Fibroblast of lung (primary cell): Measurements from ENCODE around the gene WDR81. TPM values are rescaled to one million over a fixed set of nuclear protein-coding genes. Genes with fewer than 3 reads are reported as not detected.
"Not testable (repeated sequence)": the region's sequence is repeated elsewhere in the genome, so short reads cannot be mapped to it uniquely, and the experiment has no call there.

ENCODE experiments used
- DNase-seq, 2 donors: peaks; one replicate each; pipeline versions ENCODE4 v3.0.0 to v3.0.0-alpha.2; 2010; ENCODE audit warnings: low read depth in 2 of 2
- H2AFZ ChIP-seq: 2 replicates; pipeline ENCODE4 v1.5.1; 2012; ENCODE audit warnings: low read length, control low read depth, inconsistent platforms
- H3K27ac ChIP-seq: 2 replicates; pipeline ENCODE4 v1.5.1; 2011; ENCODE audit warnings: low read length, control low read depth; ENCODE audit not compliant: insufficient read depth
- H3K27me3 ChIP-seq: 2 replicates; pipeline ENCODE4 v1.5.1; 2011; ENCODE audit warnings: mild to moderate bottlenecking, low read length; ENCODE audit not compliant: control insufficient read depth, insufficient read depth
- H3K36me3 ChIP-seq: 2 replicates; pipeline ENCODE4 v1.5.1; 2011; ENCODE audit warnings: low read length; ENCODE audit not compliant: control insufficient read depth, insufficient read depth
- H3K4me1 ChIP-seq: 2 replicates; pipeline ENCODE4 v1.5.1; 2011; ENCODE audit warnings: low read length; ENCODE audit not compliant: control insufficient read depth, insufficient read depth; ENCODE audit errors: extremely low read depth
- H3K4me2 ChIP-seq: 2 replicates; pipeline ENCODE4 v1.5.1; 2011; ENCODE audit warnings: low read length, control low read depth; ENCODE audit not compliant: insufficient read depth; ENCODE audit errors: extremely low read depth
- H3K4me3 ChIP-seq, 4 experiments: fragments of 200-600 bp in 1 of 4; sonication (generic) in 1 of 4; replicated peaks in 1 of 4; 2 replicates each; pipeline ENCODE4 v1.5.1; 2011 to 2016; ENCODE audit warnings: low read length in 4 of 4, low read depth in 3 of 4, mild to moderate bottlenecking in 3 of 4, control low read depth in 2 of 4, inconsistent platforms in 1 of 4, mixed read lengths in 1 of 4; ENCODE audit not compliant: insufficient read depth in 1 of 4; ENCODE audit errors: control extremely low read depth in 1 of 4
- H3K79me2 ChIP-seq: 2 replicates; pipeline ENCODE4 v1.5.1; 2012; ENCODE audit warnings: mild to moderate bottlenecking, low read length, inconsistent platforms; ENCODE audit not compliant: control insufficient read depth, insufficient read depth
- H3K9ac ChIP-seq: 2 replicates; pipeline ENCODE4 v1.5.1; 2011; ENCODE audit warnings: mild to moderate bottlenecking, low read length, control low read depth; ENCODE audit not compliant: insufficient read depth
- H3K9me3 ChIP-seq: 2 replicates; pipeline ENCODE4 v1.5.1; 2012; ENCODE audit warnings: low read depth, low read length; ENCODE audit not compliant: control insufficient read depth, insufficient read depth
- H4K20me1 ChIP-seq: 2 replicates; pipeline ENCODE4 v1.5.1; 2011; ENCODE audit warnings: low read length; ENCODE audit not compliant: control insufficient read depth, insufficient read depth; ENCODE audit errors: extremely low read depth
- EZH2 ChIP-seq: IDR thresholded peaks from 2 replicates; pipeline ENCODE4 v1.5.1; 2012; ENCODE audit warnings: low read length, control low read depth, mild to moderate bottlenecking; ENCODE audit errors: missing control alignments
- polyA plus RNA-seq, 2 donors: library from polyadenylated mRNA; depleted of rRNA in 1 of 2; stranded (reverse) in 1 of 2; unstranded in 1 of 2; fragments of >200 nt; gene quantifications; 2 replicates each; pipeline ENCODE4 v1.2.1, GENCODE V29; 2011 to 2012; ENCODE audit warnings: missing spikeins in 1 of 2
- total RNA-seq: library from RNA; depleted of rRNA; stranded (reverse); fragments of >200 nt; gene quantifications from 2 replicates; pipeline ENCODE4 v1.2.1, GENCODE V29; 2014
- TF ChIP-seq, protein P1 (sequence below), 2 donors: IDR thresholded peaks in 1 of 2; conservative IDR thresholded peaks in 1 of 2; 1 replicate in 1 of 2; 2 replicates in 1 of 2; pipeline ENCODE4 v1.5.1; 2011 to 2012; ENCODE audit warnings: low read length in 2 of 2, control low read depth in 1 of 2, inconsistent platforms in 1 of 2, low read depth in 1 of 2, mild to moderate bottlenecking in 1 of 2

Gene WDR81
- total and polyA plus RNA-seq, 2 donors (not counting 1 experiment from before 2014, with no cell fraction given), result 5.4 to 31.5 TPM

DNA sequence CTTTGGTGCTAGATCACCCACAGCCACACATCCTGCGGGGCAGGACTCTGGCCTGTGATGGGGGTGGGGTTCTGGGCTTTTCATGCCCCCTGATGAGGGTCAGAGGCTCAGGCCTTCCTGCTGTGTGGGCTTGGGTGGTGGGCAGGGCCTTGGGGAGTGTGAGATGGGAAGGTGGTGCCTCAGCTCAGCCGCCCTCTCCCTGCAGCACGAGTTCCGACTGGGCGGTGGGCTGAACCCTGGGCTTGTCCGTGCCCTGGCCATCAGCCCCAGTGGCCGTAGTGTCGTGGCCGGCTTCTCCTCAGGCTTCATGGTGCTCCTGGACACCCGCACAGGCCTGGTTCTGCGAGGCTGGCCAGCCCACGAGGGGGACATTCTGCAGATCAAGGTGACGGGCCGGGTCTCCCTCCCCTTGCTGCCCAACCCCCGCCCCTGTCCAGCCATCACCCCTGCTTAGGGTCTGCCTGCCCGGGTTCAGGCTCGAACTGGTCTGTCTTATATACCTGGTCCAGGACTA is 11.4 kb downstream of the WDR81 start:
- peaks cover 4% of the 10 kb centered on the region for H3K4me1 ChIP-seq
- no peak overlapping the region for H2AFZ ChIP-seq
- no peak overlapping the region for H3K4me3 ChIP-seq
- H3K36me3 ChIP-seq, result peaks cover 16% of the 10 kb centered on the region
- H3K27ac ChIP-seq, result no peak overlapping the region
- no peak for TF ChIP-seq EZH2
- TF ChIP-seq, protein P1, sequence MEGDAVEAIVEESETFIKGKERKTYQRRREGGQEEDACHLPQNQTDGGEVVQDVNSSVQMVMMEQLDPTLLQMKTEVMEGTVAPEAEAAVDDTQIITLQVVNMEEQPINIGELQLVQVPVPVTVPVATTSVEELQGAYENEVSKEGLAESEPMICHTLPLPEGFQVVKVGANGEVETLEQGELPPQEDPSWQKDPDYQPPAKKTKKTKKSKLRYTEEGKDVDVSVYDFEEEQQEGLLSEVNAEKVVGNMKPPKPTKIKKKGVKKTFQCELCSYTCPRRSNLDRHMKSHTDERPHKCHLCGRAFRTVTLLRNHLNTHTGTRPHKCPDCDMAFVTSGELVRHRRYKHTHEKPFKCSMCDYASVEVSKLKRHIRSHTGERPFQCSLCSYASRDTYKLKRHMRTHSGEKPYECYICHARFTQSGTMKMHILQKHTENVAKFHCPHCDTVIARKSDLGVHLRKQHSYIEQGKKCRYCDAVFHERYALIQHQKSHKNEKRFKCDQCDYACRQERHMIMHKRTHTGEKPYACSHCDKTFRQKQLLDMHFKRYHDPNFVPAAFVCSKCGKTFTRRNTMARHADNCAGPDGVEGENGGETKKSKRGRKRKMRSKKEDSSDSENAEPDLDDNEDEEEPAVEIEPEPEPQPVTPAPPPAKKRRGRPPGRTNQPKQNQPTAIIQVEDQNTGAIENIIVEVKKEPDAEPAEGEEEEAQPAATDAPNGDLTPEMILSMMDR (conservative IDR thresholded peaks at IDR 0.05 in 1 of 2, IDR thresholded peaks at IDR 0.05 in 1 of 2; ENCODE audit: low read depth in 1 of 2, low read length in 2 of 2), result no peak
- no peak for DNase-seq
- H3K9me3 ChIP-seq, result no peaks in the 10 kb centered on the region
- H3K27me3 ChIP-seq, result no peaks in the 10 kb centered on the region
- no peak overlapping the region for H3K4me2 ChIP-seq
- H4K20me1 ChIP-seq, result no peaks in the 10 kb centered on the region
- H3K9ac ChIP-seq, result no peak overlapping the region
- no peaks in the 10 kb centered on the region for H3K79me2 ChIP-seq

DNA sequence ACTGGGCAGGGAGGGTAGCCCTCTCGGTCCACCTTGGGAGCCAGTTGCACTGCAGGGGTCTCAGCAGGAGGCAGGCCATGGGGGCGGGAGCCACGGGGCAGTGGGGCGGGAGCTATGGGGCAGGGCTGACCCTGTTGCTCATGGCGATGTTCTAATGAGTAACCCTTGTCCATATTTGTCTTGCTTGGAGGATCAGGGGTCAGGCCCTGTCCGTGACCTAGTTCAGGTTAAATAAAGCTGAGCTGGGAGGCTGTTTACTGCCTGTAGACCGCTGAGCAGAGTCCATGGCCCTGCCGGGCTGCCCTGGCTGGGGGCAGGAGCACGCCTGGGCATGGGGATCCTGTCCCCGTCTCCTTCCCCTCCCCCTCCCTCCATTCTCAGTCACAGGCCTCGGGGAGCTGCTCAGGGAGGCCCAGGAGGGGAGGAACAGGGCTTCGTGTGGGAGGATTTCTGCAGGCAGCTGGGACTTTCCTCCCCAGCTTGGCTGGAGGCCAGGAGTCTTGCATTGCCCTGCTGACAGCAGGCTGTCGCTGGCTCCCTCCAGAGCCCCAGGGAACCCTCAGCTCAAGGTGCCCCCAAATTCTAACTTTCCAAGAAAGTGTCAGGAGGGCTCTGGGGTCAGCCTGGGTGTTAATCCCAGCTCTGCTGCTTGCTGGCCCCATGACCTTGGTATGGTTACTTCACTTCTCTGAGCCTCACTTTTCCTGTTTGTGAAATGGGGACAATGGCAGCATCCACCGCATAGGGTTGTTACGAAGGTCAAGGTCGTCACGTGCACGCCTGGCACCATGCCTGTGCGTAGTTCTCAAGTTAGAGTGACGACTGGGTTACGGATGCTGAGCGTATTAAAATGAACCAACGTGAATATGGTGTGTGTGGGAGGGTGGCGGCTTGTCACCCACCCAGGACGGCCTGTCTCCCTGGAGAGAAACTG is 12.1 kb downstream of the WDR81 start:
- DNase-seq, result peak; percentile 59 to 82
- Histone ChIP-seq H2AFZ (no peak overlapping the region), H3K27ac (no peak overlapping the region), H3K4me1 (no peaks in the 10 kb centered on the region), H3K9me3 (no peaks in the 10 kb centered on the region), H3K27me3 (no peaks in the 10 kb centered on the region), H4K20me1 (no peaks in the 10 kb centered on the region), H3K9ac (no peak overlapping the region), H3K4me2 (no peak overlapping the region), H3K36me3 (peaks cover 16% of the 10 kb centered on the region), H3K4me3 (no peak overlapping the region), H3K79me2 (no peaks in the 10 kb centered on the region)
- no peak for TF ChIP-seq EZH2
- TF ChIP-seq, protein P1 (conservative IDR thresholded peaks at IDR 0.05 in 1 of 2, IDR thresholded peaks at IDR 0.05 in 1 of 2; ENCODE audit: low read depth in 1 of 2, low read length in 2 of 2), result no peak

DNA sequence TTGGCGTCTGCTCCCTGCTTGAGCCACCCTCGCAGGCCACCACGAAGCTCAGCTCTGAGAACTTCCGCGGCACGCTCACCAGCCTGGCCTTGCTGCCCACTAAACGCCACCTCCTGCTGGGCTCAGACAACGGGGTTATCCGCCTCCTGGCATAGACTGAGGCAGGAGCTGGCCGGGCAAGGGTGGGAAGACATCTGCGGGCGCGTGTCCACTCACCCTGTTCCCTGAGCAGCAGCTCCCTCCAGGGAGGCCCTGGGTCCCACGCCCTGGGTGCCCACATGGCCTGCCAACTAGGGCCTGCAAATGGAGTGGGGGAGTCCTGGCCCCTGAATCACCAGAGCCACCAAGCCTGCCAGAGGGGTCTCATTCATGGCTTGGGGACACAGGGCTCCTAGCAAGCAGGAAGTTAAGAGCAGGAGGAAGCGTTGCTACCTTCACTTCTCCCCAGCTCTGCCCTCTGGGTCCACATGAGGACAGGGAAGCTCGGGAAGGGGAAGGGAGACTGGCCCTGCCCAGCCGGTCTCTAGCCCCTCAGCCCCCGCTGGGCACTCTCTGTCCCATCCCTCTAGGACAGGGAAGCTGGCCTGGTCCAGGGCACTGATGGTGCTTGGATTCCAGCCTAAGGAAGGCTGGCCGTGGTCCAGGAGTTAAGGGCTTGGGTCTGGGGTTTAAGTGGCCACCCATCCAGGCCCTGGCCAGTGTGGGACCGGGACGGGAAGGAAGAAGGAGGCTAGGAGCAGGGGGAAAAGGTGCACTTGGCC is 13.2 kb downstream of the WDR81 start:
- no peak overlapping the region for H3K4me2 ChIP-seq
- no peaks in the 10 kb centered on the region for H4K20me1 ChIP-seq
- no peaks in the 10 kb centered on the region for H3K79me2 ChIP-seq
- no peak for DNase-seq
- no peak overlapping the region for H3K9ac ChIP-seq
- H2AFZ ChIP-seq, result no peak overlapping the region
- H3K4me1 ChIP-seq, result no peaks in the 10 kb centered on the region
- TF ChIP-seq EZH2, result no peak
- TF ChIP-seq, protein P1 (conservative IDR thresholded peaks at IDR 0.05 in 1 of 2, IDR thresholded peaks at IDR 0.05 in 1 of 2; ENCODE audit: low read depth in 1 of 2, low read length in 2 of 2), result no peak
- H3K9me3 ChIP-seq, result no peaks in the 10 kb centered on the region
- no peak overlapping the region for H3K27ac ChIP-seq
- H3K27me3 ChIP-seq, result no peaks in the 10 kb centered on the region
- H3K4me3 ChIP-seq, result no peak overlapping the region
- peaks cover 14% of the 10 kb centered on the region for H3K36me3 ChIP-seq

DNA sequence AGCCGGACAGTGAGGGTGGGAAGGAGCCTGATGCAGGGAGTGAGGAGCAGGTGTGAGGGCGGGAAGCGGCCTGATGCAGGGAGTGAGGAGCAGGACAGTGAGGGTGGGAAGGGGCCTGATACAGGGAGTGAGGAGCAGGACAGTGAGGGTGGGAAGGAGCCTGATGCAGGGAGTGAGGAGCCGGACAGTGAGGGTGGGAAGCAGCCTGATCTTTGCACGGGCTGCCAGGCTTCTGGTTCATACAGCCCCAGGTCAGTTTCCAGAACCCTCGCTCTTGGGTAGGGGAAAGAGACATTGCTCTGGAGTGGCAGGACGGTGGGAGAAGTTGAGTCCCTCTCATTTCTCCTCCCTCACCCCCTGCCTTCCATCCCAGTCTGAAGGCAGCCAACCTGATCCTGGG is 17.4 kb downstream of the WDR81 start:
- not testable (repeated sequence) for H3K9ac ChIP-seq, H3K27ac ChIP-seq, H3K27me3 ChIP-seq, H3K4me2 ChIP-seq, H4K20me1 ChIP-seq, H3K79me2 ChIP-seq, DNase-seq, H3K9me3 ChIP-seq, H3K36me3 ChIP-seq, H3K4me3 ChIP-seq, H2AFZ ChIP-seq, H3K4me1 ChIP-seq
